Mesendoderm (in vitro differentiated cells): ENCODE results near the gene CLMP.

ENCODE experiments used
- DNase-seq: peaks from one replicate; pipeline ENCODE4 v3.0.0; 2013
- H2AK5ac ChIP-seq: 2 replicates; pipeline ENCODE4 v1.6.1; 2013; ENCODE audit warnings: low read length, inconsistent platforms
- H2BK120ac ChIP-seq: 2 replicates; pipeline ENCODE4 v1.6.1; 2013; ENCODE audit warnings: low read depth, mild to moderate bottlenecking, low read length, moderate library complexity, mixed read lengths
- H2BK15ac ChIP-seq: replicated peaks from 2 replicates; pipeline ENCODE4 v1.6.1; 2013; ENCODE audit warnings: low read depth, mild to moderate bottlenecking, moderate library complexity
- H2BK5ac ChIP-seq: 2 replicates; pipeline ENCODE4 v1.6.1; 2013; ENCODE audit warnings: low read length, inconsistent platforms
- H3K18ac ChIP-seq: 2 replicates; pipeline ENCODE4 v1.6.1; 2013; ENCODE audit warnings: mild to moderate bottlenecking, low read length, mixed read lengths
- H3K23ac ChIP-seq: one replicate; pipeline ENCODE4 v1.6.1; 2013; ENCODE audit warnings: low read length
- H3K27ac ChIP-seq: 2 replicates; pipeline ENCODE4 v1.5.1; 2013; ENCODE audit warnings: low read depth, mild to moderate bottlenecking, inconsistent platforms, low read length, moderate library complexity
- H3K27me3 ChIP-seq: 2 replicates; pipeline ENCODE4 v1.6.1; 2013; ENCODE audit warnings: low read length, control low read depth, mild to moderate bottlenecking, inconsistent platforms; ENCODE audit not compliant: insufficient read depth, poor library complexity
- H3K36me3 ChIP-seq: 2 replicates; pipeline ENCODE4 v1.6.1; 2013; ENCODE audit warnings: low read length, inconsistent platforms; ENCODE audit not compliant: control insufficient read depth, insufficient read depth
- H3K4ac ChIP-seq: one replicate; pipeline ENCODE4 v1.6.1; 2013; ENCODE audit warnings: low read depth, mild to moderate bottlenecking, low read length, moderate library complexity
- H3K4me1 ChIP-seq: 2 replicates; pipeline ENCODE4 v1.6.1; 2013; ENCODE audit warnings: low read depth, low read length, inconsistent platforms; ENCODE audit not compliant: control insufficient read depth
- H3K4me2 ChIP-seq: 2 replicates; pipeline ENCODE4 v1.6.1; 2013; ENCODE audit warnings: low read length
- H3K4me3 ChIP-seq: 2 replicates; pipeline ENCODE4 v1.5.1; 2013; ENCODE audit warnings: mild to moderate bottlenecking, low read length
- H3K56ac ChIP-seq: one replicate; pipeline ENCODE4 v1.6.1; 2013; ENCODE audit warnings: low read length
- H3K79me1 ChIP-seq: 2 replicates; pipeline ENCODE4 v1.6.1; 2013; ENCODE audit warnings: low read length, inconsistent platforms
- H3K79me2 ChIP-seq: 2 replicates; pipeline ENCODE4 v1.6.1; 2013; ENCODE audit warnings: mild to moderate bottlenecking, low read length; ENCODE audit not compliant: control insufficient read depth, insufficient read depth
- H3K9ac ChIP-seq: 2 replicates; pipeline ENCODE4 v1.6.1; 2013; ENCODE audit warnings: low read length, inconsistent platforms
- H4K5ac ChIP-seq: one replicate; pipeline ENCODE4 v1.6.1; 2013; ENCODE audit warnings: low read length
- H4K8ac ChIP-seq: one replicate; pipeline ENCODE4 v1.6.1; 2013; ENCODE audit warnings: low read depth, mild to moderate bottlenecking, control low read depth, low read length, moderate library complexity
- WGBS: extraction: QIAGEN DNeasy Blood & Tissue Kit; methylation state at CpG from one replicate; pipeline ENCODE4 v1.1.7; 2013; ENCODE audit warnings: low lambda C conversion rate, missing lambda C conversion rate; ENCODE audit not compliant: insufficient coverage; ENCODE audit errors: extremely low coverage; 5-methylcytosine and 5-hydroxymethylcytosine counted together

CLMP gene

DNA sequence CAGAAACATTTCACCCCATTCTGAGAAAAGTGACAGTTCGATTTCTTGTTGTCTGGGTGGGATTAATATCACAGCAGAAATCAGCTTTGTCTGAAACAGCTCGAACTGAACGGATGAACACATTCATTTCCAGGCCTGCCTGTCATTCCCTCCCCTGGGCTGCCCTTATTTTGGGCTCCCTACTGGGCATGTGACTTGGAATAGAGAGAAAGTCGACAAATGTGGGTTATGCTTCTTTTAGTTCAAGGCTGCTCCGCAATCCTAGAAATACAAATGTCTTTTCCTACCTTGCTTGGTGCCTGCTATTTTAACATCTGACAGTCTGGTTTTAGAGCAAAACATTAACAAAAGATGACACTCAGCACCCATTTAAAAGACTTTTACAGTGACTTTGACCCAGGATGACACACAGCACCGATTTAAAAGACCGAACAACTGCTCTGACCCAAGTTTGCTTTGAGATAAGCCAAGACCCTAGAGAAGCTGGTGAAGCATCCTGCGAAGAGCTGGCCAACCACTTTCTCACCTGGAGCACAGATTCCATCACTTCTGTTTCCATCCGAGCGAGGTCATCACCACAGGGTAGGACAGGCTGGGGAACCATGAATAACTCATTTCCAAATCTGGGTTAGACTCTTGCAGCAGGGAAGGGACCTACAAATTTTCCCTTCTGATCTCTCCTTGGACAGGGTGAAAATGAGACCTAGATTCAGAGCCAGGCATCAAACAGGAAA is 13.1 kb downstream of the CLMP start:
- Histone ChIP-seq H3K23ac (no peak overlapping the region), H2BK15ac (no peak overlapping the region), H3K18ac (no peak overlapping the region), H3K27ac (no peak overlapping the region), H3K9ac (no peak overlapping the region), H4K8ac (no peak overlapping the region), H2BK5ac (no peak overlapping the region), H2AK5ac (no peak overlapping the region), H3K4ac (no peak overlapping the region), H2BK120ac (no peak overlapping the region), H3K79me1 (peaks cover 36% of the 10 kb centered on the region), H3K4me2 (no peak overlapping the region), H4K5ac (no peak overlapping the region), H3K79me2 (peaks cover 26% of the 10 kb centered on the region), H3K27me3 (no peaks in the 10 kb centered on the region), H3K36me3 (peaks cover 3% of the 10 kb centered on the region), H3K4me1 (peaks cover 4% of the 10 kb centered on the region), H3K4me3 (no peak overlapping the region), H3K56ac (no peak overlapping the region)
- WGBS = no CpG with 5 or more reads among the region's 10 CpGs
- peak; percentile 53 for DNase-seq

DNA sequence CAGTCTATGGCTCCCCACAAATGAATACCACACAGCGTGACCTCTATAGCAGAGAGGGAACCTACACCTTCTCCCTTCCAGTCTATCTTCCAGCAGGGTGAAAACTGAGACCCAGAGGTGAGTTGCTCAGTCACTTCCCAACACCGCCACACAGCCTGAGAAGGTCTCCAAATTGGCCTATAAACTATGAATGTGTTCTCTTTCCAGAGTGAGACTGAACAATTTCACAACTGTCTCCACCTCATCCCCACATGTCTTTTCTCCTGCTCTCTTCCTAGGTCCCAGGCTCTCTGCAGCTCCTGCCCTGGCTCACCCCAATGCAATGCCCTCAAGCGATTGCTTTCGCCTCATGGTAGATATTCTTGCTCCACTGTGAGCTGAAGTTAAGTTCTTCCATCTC is 14.0 kb downstream of the CLMP start:
- no peaks in the 10 kb centered on the region for H3K27me3 ChIP-seq
- peak overlapping the region; percentile 32 for H3K56ac ChIP-seq
- no CpG with 5 or more reads among the region's 4 CpGs for WGBS
- no peak overlapping the region for H4K8ac ChIP-seq
- no peak for DNase-seq
- H2BK120ac ChIP-seq = no peak overlapping the region
- no peak overlapping the region for H4K5ac ChIP-seq
- no peak overlapping the region for H3K18ac ChIP-seq
- H3K4ac ChIP-seq = no peak overlapping the region
- H2AK5ac ChIP-seq = no peak overlapping the region
- no peak overlapping the region for H2BK15ac ChIP-seq
- H3K4me3 ChIP-seq = no peak overlapping the region
- H2BK5ac ChIP-seq = no peak overlapping the region
- peaks cover 3% of the 10 kb centered on the region for H3K36me3 ChIP-seq
- H3K79me1 ChIP-seq = peaks cover 37% of the 10 kb centered on the region
- H3K4me2 ChIP-seq = no peak overlapping the region
- H3K23ac ChIP-seq = no peak overlapping the region
- peaks cover 7% of the 10 kb centered on the region for H3K4me1 ChIP-seq
- H3K9ac ChIP-seq = no peak overlapping the region
- H3K79me2 ChIP-seq = peaks cover 23% of the 10 kb centered on the region
- H3K27ac ChIP-seq = no peak overlapping the region

DNA sequence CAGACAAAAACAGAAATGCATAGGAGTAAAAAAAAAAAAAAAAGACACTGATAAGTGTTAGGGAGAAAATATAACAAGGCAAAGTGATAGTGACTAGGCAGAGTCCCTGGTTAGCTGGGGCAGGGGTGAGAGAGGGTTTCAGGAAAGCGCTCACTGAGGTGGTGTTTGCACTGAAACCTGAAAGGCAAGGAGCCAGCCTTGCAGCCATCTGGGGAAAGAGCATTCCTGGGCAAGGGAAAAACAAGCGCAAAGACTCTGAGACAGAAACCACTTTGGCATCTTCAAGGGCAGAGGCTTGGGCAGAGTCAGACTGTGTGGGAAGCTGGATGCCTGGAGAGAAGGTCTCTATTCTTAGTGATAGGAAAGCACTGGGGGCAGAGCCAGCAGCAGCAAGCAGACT is 14.5 kb downstream of the CLMP start:
- no peak overlapping the region for H3K4ac ChIP-seq
- no CpG with 5 or more reads among the region's 2 CpGs for WGBS
- H3K23ac ChIP-seq = no peak overlapping the region
- H3K79me2 ChIP-seq = peaks cover 20% of the 10 kb centered on the region
- H2BK120ac ChIP-seq = no peak overlapping the region
- H3K56ac ChIP-seq = peak overlapping the region; percentile 32
- H2BK5ac ChIP-seq = no peak overlapping the region
- no peak overlapping the region for H3K4me2 ChIP-seq
- no peaks in the 10 kb centered on the region for H3K27me3 ChIP-seq
- H4K5ac ChIP-seq = no peak overlapping the region
- H3K4me3 ChIP-seq = no peak overlapping the region
- H2BK15ac ChIP-seq = no peak overlapping the region
- peaks cover 3% of the 10 kb centered on the region for H3K36me3 ChIP-seq
- H3K27ac ChIP-seq = no peak overlapping the region
- H3K9ac ChIP-seq = no peak overlapping the region
- H4K8ac ChIP-seq = no peak overlapping the region
- H3K18ac ChIP-seq = no peak overlapping the region
- peaks cover 7% of the 10 kb centered on the region for H3K4me1 ChIP-seq
- no peak for DNase-seq
- H3K79me1 ChIP-seq = peaks cover 35% of the 10 kb centered on the region
- H2AK5ac ChIP-seq = no peak overlapping the region

DNA sequence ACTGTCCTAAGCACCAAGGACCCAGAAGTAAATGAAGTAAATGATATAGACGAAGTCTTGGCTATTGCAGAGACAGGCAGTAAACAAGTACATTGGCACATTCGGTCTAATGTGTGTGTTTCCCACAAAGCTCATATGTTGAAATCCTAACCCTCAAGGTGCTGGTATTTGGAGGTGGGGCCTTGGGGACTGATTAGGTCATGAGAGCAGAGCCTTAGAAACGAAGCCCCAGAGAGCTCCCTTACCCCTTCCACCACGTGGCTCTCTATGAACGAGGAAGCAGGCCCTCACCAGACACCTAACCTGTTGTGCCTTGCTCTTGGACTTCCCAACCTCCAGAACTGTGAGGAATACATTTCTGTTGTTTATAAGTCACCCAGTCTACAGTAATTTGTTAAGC is 14.9 kb downstream of the CLMP start:
- Histone ChIP-seq H2BK15ac (no peak overlapping the region), H3K79me1 (peaks cover 33% of the 10 kb centered on the region), H3K4me3 (no peak overlapping the region), H3K4me1 (peaks cover 5% of the 10 kb centered on the region), H3K36me3 (peaks cover 3% of the 10 kb centered on the region), H3K27me3 (no peaks in the 10 kb centered on the region), H3K18ac (no peak overlapping the region), H3K4ac (no peak overlapping the region), H3K4me2 (no peak overlapping the region), H4K8ac (no peak overlapping the region), H3K56ac (peak overlapping the region; percentile 7), H3K23ac (no peak overlapping the region), H2AK5ac (no peak overlapping the region), H4K5ac (no peak overlapping the region), H2BK120ac (no peak overlapping the region), H3K27ac (no peak overlapping the region), H2BK5ac (no peak overlapping the region), H3K9ac (no peak overlapping the region), H3K79me2 (peaks cover 20% of the 10 kb centered on the region)
- no CpG with 5 or more reads among the region's 5 CpGs for WGBS
- peak; percentile 57 for DNase-seq

DNA sequence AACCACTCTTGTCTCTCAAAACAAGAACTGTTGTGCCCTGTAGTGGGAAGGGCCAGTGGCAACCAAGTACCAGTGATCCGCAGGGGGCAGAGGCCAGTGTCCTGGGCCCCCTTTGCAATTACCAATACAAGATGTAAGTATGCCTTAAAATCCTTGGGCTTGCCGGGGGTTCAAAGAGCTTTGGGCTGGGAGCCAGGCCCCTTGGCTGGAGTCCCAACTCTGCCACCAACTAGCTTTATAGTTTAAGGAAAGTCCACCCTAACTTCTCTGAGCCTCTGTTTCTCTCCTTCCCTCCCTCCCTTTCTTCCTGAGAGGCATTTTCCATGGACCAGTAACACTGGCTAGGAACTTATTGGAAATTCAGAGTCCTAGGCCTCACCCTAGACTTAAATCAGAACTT is 15.5 kb downstream of the CLMP start:
- DNase-seq = no peak
- H3K23ac ChIP-seq = no peak overlapping the region
- no peak overlapping the region for H3K4me3 ChIP-seq
- H3K18ac ChIP-seq = no peak overlapping the region
- no peak overlapping the region for H3K4me2 ChIP-seq
- no peak overlapping the region for H3K9ac ChIP-seq
- H2BK15ac ChIP-seq = no peak overlapping the region
- no peak overlapping the region for H2BK120ac ChIP-seq
- H3K56ac ChIP-seq = no peak overlapping the region
- H4K5ac ChIP-seq = no peak overlapping the region
- H3K36me3 ChIP-seq = peaks cover 3% of the 10 kb centered on the region
- peaks cover 2% of the 10 kb centered on the region for H3K4me1 ChIP-seq
- H2AK5ac ChIP-seq = no peak overlapping the region
- H3K27me3 ChIP-seq = no peaks in the 10 kb centered on the region
- H4K8ac ChIP-seq = no peak overlapping the region
- peaks cover 20% of the 10 kb centered on the region for H3K79me2 ChIP-seq
- H2BK5ac ChIP-seq = no peak overlapping the region
- H3K4ac ChIP-seq = no peak overlapping the region
- H3K79me1 ChIP-seq = peaks cover 31% of the 10 kb centered on the region
- no CpG with 5 or more reads among the region's 2 CpGs for WGBS
- H3K27ac ChIP-seq = no peak overlapping the region

DNA sequence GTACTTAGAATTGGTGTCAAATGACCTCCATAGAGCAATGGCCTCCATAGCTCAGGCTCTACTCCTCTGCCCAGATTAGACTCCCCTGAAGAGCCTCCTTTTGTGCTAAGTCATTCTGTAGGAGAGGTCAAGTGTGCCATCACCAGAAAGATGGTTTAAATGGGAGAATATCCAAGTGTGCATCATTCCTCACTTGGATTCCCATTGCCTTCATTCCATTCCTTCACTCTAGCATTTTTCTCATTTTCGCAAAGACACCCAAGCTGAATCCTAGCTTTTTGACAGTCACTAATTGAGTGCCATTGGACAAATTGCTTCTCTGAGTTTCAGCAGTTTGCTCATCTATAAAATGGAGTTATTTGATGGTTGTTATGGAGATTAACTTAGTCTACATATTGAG is 16.9 kb downstream of the CLMP start:
- Histone ChIP-seq H3K79me2 (peaks cover 20% of the 10 kb centered on the region), H3K4me3 (no peak overlapping the region), H2AK5ac (no peak overlapping the region), H3K18ac (no peak overlapping the region), H3K27me3 (no peaks in the 10 kb centered on the region), H4K8ac (no peak overlapping the region), H3K4me1 (peaks cover 2% of the 10 kb centered on the region), H3K79me1 (peaks cover 29% of the 10 kb centered on the region), H2BK120ac (no peak overlapping the region), H3K4ac (no peak overlapping the region), H3K56ac (no peak overlapping the region), H3K23ac (no peak overlapping the region), H3K4me2 (no peak overlapping the region), H2BK15ac (no peak overlapping the region), H3K27ac (no peak overlapping the region), H3K9ac (no peak overlapping the region), H2BK5ac (no peak overlapping the region), H3K36me3 (peaks cover 3% of the 10 kb centered on the region), H4K5ac (no peak overlapping the region)
- no peak for DNase-seq
- WGBS = no CpG with 5 or more reads among the region's 1 CpG
